AG04449 (cell line): ENCODE data around the gene TECR.

ENCODE experiments used
- CTCF ChIA-PET: fragments of 350-600 bp; formaldehyde crosslinking; extraction: SDS; loops from one replicate; lab custom pipeline; 2021; ENCODE audit warnings: antibody characterized with exemption; lab: Yijun Ruan, JAX
- POLR2A ChIA-PET: fragments of 400-600, 350-600 bp; formaldehyde crosslinking; extraction: SDS; loops from one replicate; lab custom pipeline; 2020; ENCODE audit warnings: antibody characterized with exemption, inconsistent platforms; lab: Yijun Ruan, JAX
- DNase-seq: peaks from one replicate; pipeline ENCODE4 v3.0.0-alpha.2; 2010; ENCODE audit warnings: low read depth, low spot score
- H3K4me3 ChIP-seq: 2 replicates; pipeline ENCODE4 v1.5.1; 2011; ENCODE audit warnings: low read depth, mild to moderate bottlenecking, control low read depth, low read length
- TF ChIP-seq, protein P1 (sequence below): IDR thresholded peaks from one replicate; pipeline ENCODE4 v1.5.1; 2011; ENCODE audit warnings: mild to moderate bottlenecking, moderate library complexity, low read length, control low read depth, inconsistent platforms; ENCODE audit not compliant: insufficient read depth; ENCODE audit errors: missing control alignments

Gene TECR

DNA sequence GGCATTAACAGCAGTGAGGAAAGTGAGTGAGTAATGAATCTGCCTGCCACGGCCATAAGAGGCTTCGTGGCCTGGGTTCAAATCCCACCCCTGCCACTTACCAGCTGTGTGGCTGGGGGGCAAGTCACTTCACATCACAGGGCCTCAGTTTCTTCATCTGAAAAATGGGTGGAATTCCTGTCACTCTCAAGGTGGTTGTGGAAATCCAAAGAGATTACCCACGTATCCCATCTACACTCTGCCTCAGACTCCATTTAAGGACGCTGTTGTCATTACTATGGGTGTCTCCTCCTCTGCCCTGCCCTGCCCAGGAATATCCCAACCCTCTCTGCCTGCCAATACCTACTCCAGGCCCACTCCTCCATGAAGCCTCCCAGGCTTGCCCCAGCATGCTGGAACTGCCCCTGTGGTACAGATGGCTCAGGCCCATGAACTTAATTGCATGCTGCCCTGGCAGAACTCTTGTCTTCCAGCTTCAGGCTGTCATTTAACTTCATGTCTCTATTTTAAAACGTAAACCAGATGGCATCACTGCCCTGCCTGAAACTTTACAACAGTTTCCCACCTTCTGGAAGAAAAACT lies 36.5 kb upstream of the TECR start:
- no peak overlapping the region for H3K4me3 ChIP-seq
- CTCF ChIA-PET: interaction anchor here (1.0 to 7.5 kb wide), 5 partner anchors 13 to 86 kb away, joined by 3 to 78 read pairs (median 5); partner anchors contain the start of gene PTGER1
- TF ChIP-seq, protein P1, sequence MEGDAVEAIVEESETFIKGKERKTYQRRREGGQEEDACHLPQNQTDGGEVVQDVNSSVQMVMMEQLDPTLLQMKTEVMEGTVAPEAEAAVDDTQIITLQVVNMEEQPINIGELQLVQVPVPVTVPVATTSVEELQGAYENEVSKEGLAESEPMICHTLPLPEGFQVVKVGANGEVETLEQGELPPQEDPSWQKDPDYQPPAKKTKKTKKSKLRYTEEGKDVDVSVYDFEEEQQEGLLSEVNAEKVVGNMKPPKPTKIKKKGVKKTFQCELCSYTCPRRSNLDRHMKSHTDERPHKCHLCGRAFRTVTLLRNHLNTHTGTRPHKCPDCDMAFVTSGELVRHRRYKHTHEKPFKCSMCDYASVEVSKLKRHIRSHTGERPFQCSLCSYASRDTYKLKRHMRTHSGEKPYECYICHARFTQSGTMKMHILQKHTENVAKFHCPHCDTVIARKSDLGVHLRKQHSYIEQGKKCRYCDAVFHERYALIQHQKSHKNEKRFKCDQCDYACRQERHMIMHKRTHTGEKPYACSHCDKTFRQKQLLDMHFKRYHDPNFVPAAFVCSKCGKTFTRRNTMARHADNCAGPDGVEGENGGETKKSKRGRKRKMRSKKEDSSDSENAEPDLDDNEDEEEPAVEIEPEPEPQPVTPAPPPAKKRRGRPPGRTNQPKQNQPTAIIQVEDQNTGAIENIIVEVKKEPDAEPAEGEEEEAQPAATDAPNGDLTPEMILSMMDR: no peak
- DNase-seq: no peak
- POLR2A ChIA-PET: interaction anchor here (1.1 to 1.3 kb wide), 2 partner anchors 13 to 14 kb away, joined by 4 to 5 read pairs; no protein-coding TSS in a partner anchor

DNA sequence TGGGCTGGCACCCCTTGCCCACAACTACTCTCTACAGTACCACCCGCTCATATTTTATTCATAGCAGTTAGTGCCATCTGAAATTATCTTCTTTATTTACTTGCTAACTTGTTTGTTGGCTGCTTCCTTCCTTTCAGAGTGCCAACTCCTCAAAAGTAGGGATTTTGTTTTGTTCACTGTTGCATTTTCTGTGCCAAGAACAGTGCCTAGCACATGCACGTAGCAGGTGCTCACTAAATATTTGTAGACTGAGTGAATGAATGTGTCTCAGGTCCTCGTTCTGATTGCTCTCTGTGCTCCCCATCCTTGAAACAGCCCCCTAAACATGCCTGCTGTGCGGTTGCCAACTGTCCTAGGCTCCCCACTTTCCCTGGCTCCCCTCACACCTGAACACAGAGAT lies 35.0 kb upstream of the TECR start:
- DNase-seq: no peak
- CTCF ChIA-PET: interaction anchor here (3.5 kb wide), 1 partner anchor 11 kb away, joined by 23 read pairs; no protein-coding TSS in a partner anchor
- H3K4me3 ChIP-seq: peak overlapping the region; percentile 85
- TF ChIP-seq, protein P1: no peak
- POLR2A ChIA-PET: interaction anchor here (1.0 kb wide), 1 partner anchor 24 kb away, joined by 3 read pairs; the partner anchor contains the start of gene DNAJB1

DNA sequence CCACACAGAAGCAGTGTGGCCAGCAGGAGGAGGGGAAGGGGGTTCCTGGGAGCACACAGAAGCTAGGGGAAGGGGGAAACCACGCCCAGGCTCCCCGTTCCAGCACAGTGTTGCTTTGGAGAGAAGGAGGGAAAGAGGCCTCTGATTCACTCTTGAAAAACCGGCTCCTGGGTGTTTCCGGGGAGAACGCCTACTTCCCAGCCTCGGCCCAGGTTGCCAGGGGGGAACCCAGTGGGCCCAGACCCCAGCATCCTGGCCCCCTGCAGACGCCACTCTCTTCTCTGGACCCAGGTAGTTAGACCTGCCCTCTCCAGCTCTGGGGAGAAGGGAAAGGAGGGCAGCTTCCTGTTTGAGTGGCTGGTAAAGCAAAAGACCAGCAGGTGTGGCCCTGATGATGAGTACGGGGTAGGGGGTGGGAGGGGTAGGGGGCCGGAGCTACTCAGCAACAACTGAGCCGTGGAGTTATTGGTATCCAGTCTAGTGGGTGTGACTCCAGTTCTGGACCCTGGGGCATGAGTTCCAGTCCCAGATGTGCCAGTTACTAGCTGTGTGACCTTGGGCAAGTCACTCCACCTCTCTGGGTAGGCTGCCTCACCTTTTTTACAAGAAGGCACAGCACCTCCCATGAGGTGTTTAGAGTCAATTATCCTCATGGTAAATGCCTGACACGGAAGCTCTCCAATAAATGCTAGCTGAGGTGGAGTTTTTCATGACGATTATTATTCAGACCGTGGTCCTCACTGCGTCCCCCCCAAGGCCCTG lies 34.3 kb upstream of the TECR start:
- peak overlapping the region; percentile 85 for H3K4me3 ChIP-seq
- TF ChIP-seq, protein P1: no peak
- DNase-seq: no peak
- CTCF ChIA-PET: interaction anchor here (1.3 to 4.5 kb wide), 7 partner anchors 9 to 62 kb away, joined by 3 to 32 read pairs (median 7); partner anchors contain the start of gene PTGER1
- POLR2A ChIA-PET: interaction anchor here (1.0 kb wide), 1 partner anchor 23 kb away, joined by 3 read pairs; the partner anchor contains the start of gene DNAJB1

DNA sequence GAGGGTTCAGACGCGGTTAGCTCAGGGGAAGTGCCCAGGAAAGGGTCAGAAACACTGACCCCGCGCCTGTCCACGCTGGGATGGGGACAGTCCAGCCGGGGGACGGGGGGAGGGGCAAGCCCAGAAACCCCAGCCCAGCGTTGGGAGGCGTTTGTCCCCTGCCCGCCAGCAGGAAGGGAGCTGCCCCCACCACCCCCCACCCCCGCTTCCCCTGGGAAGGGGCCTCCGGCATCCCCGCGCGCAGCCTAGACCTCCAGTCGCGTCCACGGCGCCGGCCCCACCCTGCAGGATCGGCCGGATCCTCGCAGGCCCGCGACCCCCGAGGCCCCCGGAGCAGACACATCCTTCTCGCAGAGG lies 33.7 kb upstream of the TECR start:
- CTCF ChIA-PET: interaction anchor here (1.3 to 4.5 kb wide), 7 partner anchors 8 to 61 kb away, joined by 3 to 32 read pairs (median 7); partner anchors contain the start of gene PTGER1
- TF ChIP-seq, protein P1: no peak
- no peak for DNase-seq
- POLR2A ChIA-PET: interaction anchor here (1.0 kb wide), 1 partner anchor 23 kb away, joined by 3 read pairs; the partner anchor contains the start of gene DNAJB1
- peak overlapping the region; percentile 85 for H3K4me3 ChIP-seq

DNA sequence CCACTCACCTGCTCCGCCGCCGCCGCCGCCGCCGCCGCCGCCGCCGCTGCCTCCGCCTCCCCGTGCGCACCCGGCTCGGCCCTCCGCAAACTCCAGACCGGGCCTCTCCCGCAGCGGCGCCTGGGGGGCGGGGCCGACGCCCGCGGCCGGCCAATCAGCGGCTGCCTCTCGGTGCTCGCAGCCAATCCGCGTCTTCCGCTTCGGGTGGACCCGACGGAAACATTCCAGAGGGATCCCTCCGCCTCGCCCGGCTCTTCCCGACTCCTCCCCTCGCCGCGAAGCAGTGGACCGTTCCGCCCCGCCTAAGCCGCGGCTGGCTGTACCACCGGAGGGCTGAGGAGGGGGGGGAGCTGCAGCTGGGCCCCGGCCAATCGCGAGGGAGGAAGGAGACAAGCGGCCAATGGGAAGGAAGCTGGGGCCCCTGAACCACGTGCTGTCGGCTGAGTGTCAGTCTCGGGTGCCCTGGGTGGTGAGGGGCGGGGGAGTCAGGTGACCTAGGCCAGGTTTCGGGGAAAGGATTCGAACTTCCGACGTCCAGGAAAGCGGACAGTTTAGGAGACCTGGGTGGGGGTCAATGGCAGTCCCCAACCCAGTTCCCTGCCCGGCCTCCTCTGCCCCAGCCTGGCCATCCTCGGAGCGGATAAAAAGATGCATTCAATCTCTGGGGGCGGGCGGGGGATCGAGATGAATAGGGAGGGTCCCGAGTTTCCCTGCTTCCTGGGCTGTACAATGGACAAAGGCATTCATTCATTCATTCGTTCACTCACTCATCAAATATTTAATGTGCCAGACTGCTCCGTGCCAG lies 33.2 kb upstream of the TECR start, which contains the start of gene GIPC1:
Gene GIPC1, minus strand, starts transcription at position 99 of the 805 bp plus-strand sequence. CDS start 13,151 bp downstream, outside the sequence.
- TF ChIP-seq, protein P1: no peak
- peak; percentile 92 for DNase-seq
- POLR2A ChIA-PET: interaction anchor here (0.6 to 1.0 kb wide), 3 partner anchors 9 to 22 kb away, joined by 3 to 6 read pairs (median 4); partner anchors contain the start of gene DNAJB1
- peak within 1 kb of the TSS; percentile 85 for H3K4me3 ChIP-seq
- CTCF ChIA-PET: interaction anchor here (1.3 to 4.5 kb wide), 7 partner anchors 8 to 60 kb away, joined by 3 to 32 read pairs (median 7); partner anchors contain the start of gene PTGER1
